ENCODE data around the gene TRIM9.

DNA sequence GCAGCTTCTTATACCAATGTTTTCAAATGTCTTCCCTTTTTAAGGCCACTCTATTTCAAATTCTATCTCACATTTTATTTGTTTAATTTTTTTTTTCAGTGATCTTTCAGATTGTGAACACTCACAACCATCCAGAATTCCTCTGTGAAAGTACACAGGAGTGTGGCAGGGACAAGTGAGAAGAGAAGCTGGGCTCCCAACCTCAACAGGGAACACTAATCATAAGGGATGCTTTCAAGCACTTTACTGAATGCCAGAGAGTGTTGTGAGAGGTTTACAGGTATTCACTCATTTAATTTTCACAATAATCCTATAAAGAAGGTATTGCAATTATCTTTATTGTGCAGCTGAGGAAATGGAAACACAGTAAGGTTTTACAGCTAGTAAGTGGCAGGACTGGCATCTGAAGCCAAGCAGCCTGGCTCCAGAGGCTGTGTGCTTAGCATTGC, 90.5 kb downstream of the TRIM9 start:
- TF ChIP-seq POLR2AphosphoS5 (IDR thresholded peaks at IDR 0.05) (no peak), CTCF (IDR thresholded peaks at IDR 0.05) (no peak), POLR2A (IDR thresholded peaks at IDR 0.05) (no peak)
